GM23338 (cell line): ENCODE data around the gene SNUPN.

Experiments used
- CREB1 ChIP-seq: fragments of 250-450 bp; sonication (Bioruptor Pico); IDR thresholded peaks from 2 replicates; pipeline ENCODE4 v1.5.0; 2020; ENCODE audit warnings: low read depth, mild to moderate bottlenecking, moderate library complexity
- EZH2 ChIP-seq: fragments of 200-600 bp; sonication (generic); IDR thresholded peaks from one replicate; pipeline ENCODE4 v1.8.0; 2017; ENCODE audit warnings: antibody characterized with exemption, mild to moderate bottlenecking, low read depth; ENCODE audit not compliant: unreplicated experiment
- EZH2phosphoT487 ChIP-seq: fragments of 200-600 bp; sonication (generic); IDR thresholded peaks from one replicate; pipeline ENCODE4 v1.8.1; 2018; ENCODE audit warnings: antibody characterized with exemption; ENCODE audit not compliant: unreplicated experiment
- NANOG ChIP-seq: IDR thresholded peaks from 2 replicates; pipeline ENCODE4 v1.6.1; 2016; ENCODE audit warnings: antibody characterized with exemption, borderline replicate concordance
- POLR2AphosphoS5 ChIP-seq: IDR thresholded peaks from 2 replicates; pipeline ENCODE4 v1.6.1; 2016; ENCODE audit warnings: antibody characterized with exemption, low read depth
- STAT1 ChIP-seq: IDR thresholded peaks from one replicate; pipeline ENCODE4 v1.6.1; 2016; ENCODE audit warnings: antibody characterized with exemption; ENCODE audit not compliant: unreplicated experiment
- TF ChIP-seq, protein P1 (sequence below), 2 experiments: fragments of 200-600 bp in 1 of 2; sonication (generic) in 1 of 2; conservative IDR thresholded peaks; 2 replicates each; pipeline versions ENCODE4 v1.5.1 to v1.6.1; 2016 to 2017; ENCODE audit warnings: antibody characterized with exemption in 2 of 2, low read depth in 2 of 2, mild to moderate bottlenecking in 2 of 2, moderate library complexity in 1 of 2
- TF ChIP-seq, protein P2 (sequence below): IDR thresholded peaks from one replicate; pipeline ENCODE4 v1.6.1; 2018; ENCODE audit warnings: antibody characterized with exemption; ENCODE audit not compliant: unreplicated experiment
- TF ChIP-seq, protein P3 (sequence below): IDR thresholded peaks from 2 replicates; pipeline ENCODE4 v1.6.1; 2016; ENCODE audit warnings: antibody characterized with exemption

DNA sequence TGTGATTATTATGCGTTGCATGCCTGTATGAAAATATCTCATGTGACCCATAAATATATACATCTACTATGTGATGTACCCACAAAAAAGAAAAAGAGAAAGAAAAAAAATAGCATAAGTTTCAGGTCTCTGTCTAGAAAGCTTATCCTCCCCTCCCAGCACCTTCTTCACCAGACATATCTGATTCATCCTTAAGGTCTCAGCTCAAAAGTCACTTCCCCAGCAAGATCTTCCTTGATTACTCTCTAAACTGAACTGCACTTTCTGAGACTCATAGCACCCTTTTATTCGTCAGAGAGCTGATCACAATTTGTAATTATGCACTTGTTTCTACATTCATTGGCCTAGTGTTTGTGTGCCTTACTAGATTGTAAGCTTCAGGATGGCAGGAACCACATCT lies 35.3 kb downstream of the SNUPN start:
- TF ChIP-seq, protein P1, sequence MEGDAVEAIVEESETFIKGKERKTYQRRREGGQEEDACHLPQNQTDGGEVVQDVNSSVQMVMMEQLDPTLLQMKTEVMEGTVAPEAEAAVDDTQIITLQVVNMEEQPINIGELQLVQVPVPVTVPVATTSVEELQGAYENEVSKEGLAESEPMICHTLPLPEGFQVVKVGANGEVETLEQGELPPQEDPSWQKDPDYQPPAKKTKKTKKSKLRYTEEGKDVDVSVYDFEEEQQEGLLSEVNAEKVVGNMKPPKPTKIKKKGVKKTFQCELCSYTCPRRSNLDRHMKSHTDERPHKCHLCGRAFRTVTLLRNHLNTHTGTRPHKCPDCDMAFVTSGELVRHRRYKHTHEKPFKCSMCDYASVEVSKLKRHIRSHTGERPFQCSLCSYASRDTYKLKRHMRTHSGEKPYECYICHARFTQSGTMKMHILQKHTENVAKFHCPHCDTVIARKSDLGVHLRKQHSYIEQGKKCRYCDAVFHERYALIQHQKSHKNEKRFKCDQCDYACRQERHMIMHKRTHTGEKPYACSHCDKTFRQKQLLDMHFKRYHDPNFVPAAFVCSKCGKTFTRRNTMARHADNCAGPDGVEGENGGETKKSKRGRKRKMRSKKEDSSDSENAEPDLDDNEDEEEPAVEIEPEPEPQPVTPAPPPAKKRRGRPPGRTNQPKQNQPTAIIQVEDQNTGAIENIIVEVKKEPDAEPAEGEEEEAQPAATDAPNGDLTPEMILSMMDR (conservative IDR thresholded peaks at IDR 0.05; ENCODE audit: low read depth in 2 of 2): no peak
- no peak for TF ChIP-seq EZH2
- TF ChIP-seq POLR2AphosphoS5: no peak
- no peak for TF ChIP-seq EZH2phosphoT487
- no peak for TF ChIP-seq CREB1 (CRISPR knock-in tag)
- no peak for TF ChIP-seq NANOG
- no peak for TF ChIP-seq STAT1
- TF ChIP-seq, protein P2, sequence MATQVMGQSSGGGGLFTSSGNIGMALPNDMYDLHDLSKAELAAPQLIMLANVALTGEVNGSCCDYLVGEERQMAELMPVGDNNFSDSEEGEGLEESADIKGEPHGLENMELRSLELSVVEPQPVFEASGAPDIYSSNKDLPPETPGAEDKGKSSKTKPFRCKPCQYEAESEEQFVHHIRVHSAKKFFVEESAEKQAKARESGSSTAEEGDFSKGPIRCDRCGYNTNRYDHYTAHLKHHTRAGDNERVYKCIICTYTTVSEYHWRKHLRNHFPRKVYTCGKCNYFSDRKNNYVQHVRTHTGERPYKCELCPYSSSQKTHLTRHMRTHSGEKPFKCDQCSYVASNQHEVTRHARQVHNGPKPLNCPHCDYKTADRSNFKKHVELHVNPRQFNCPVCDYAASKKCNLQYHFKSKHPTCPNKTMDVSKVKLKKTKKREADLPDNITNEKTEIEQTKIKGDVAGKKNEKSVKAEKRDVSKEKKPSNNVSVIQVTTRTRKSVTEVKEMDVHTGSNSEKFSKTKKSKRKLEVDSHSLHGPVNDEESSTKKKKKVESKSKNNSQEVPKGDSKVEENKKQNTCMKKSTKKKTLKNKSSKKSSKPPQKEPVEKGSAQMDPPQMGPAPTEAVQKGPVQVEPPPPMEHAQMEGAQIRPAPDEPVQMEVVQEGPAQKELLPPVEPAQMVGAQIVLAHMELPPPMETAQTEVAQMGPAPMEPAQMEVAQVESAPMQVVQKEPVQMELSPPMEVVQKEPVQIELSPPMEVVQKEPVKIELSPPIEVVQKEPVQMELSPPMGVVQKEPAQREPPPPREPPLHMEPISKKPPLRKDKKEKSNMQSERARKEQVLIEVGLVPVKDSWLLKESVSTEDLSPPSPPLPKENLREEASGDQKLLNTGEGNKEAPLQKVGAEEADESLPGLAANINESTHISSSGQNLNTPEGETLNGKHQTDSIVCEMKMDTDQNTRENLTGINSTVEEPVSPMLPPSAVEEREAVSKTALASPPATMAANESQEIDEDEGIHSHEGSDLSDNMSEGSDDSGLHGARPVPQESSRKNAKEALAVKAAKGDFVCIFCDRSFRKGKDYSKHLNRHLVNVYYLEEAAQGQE: no peak
- TF ChIP-seq, protein P3, sequence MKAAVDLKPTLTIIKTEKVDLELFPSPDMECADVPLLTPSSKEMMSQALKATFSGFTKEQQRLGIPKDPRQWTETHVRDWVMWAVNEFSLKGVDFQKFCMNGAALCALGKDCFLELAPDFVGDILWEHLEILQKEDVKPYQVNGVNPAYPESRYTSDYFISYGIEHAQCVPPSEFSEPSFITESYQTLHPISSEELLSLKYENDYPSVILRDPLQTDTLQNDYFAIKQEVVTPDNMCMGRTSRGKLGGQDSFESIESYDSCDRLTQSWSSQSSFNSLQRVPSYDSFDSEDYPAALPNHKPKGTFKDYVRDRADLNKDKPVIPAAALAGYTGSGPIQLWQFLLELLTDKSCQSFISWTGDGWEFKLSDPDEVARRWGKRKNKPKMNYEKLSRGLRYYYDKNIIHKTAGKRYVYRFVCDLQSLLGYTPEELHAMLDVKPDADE: no peak
